Stimulated activated CD4-positive, alpha-beta T cell treated with anti-CD3 and anti-CD28 coated beads, TNF-alpha, amount 100 ng/mL, for 24 hours (primary cell): ENCODE measurements around the gene SON.
"Not testable (repeated sequence)": the region's sequence is repeated elsewhere in the genome, so short reads cannot be mapped to it uniquely, and the experiment has no call there.

ENCODE experiments used
- DNase-seq, 3 experiments: peaks; one replicate each; pipeline ENCODE4 v3.0.0-alpha.2; 2020; ENCODE audit warnings: low read depth in 3 of 3

SON gene

GRCh38 chr21:33542640-33543504 is at the start of gene SON:
Gene SON, plus strand, starts transcription at chr21:33543038. Its CDS starts 55 bp downstream, at chr21:33543093.
- DNase-seq, result peak; percentile 94 to 98 (median 96)

GRCh38 chr21:33493756-33494155 is 49.1 kb upstream of the SON start:
- no peak for DNase-seq

- no peak for DNase-seq
These were observed 47.1 kb upstream of the SON start for GRCh38 chr21:33495743-33496142.

GRCh38 chr21:33496345-33496744 is 46.5 kb upstream of the SON start:
- no peak for DNase-seq

GRCh38 chr21:33505833-33506232 is 37.0 kb upstream of the SON start:
- DNase-seq, result no peak

- not testable (repeated sequence) for DNase-seq
These were observed 35.8 kb upstream of the SON start for GRCh38 chr21:33507003-33507402.

GRCh38 chr21:33510826-33511225 is 32.0 kb upstream of the SON start:
- DNase-seq, result no peak

- no peak for DNase-seq
These were observed 31.2 kb upstream of the SON start for GRCh38 chr21:33511639-33512038.

- no peak for DNase-seq
These were observed 30.4 kb upstream of the SON start for GRCh38 chr21:33512481-33512880.

GRCh38 chr21:33514229-33514628 is 28.6 kb upstream of the SON start:
- no peak for DNase-seq

- no peak for DNase-seq
These were observed 23.9 kb upstream of the SON start for GRCh38 chr21:33518899-33519298.

GRCh38 chr21:33522297-33522952 is 20.4 kb upstream of the SON start:
- DNase-seq, result no peak

GRCh38 chr21:33522953-33523349 is 19.9 kb upstream of the SON start:
- DNase-seq, result no peak

GRCh38 chr21:33531007-33531406 is 11.8 kb upstream of the SON start:
- DNase-seq, result no peak

- DNase-seq, result no peak
These were observed 5.6 kb upstream of the SON start for GRCh38 chr21:33537212-33537611.

- no peak for DNase-seq
These were observed 3.2 kb upstream of the SON start for GRCh38 chr21:33539616-33540015.

GRCh38 chr21:33540711-33541104 is 2.1 kb upstream of the SON start:
- no peak for DNase-seq

GRCh38 chr21:33541105-33541711 is 1.6 kb upstream of the SON start:
- DNase-seq, result no peak

GRCh38 chr21:33541756-33542639 is 840 bp upstream of the SON start, which contains the start of gene GART:
Gene GART, minus strand, starts transcription at chr21:33542117. Its CDS starts 2,802 bp downstream, at chr21:33539315.
- DNase-seq, result peak; percentile 69 to 85 (median 70)

- DNase-seq, result peak in 2 of 3 experiments; percentile 38 to 77
These were observed 779 bp downstream of the SON start for GRCh38 chr21:33543505-33544129.
